WTC11 (cell line): ENCODE data around the gene PTPRB. TPM values are rescaled to one million over a fixed set of nuclear protein-coding genes. Genes with fewer than 3 reads are reported as not detected.

Experiments
- ATAC-seq: fragments of 200-7000 bp; cut with Tn5 transposase; 2 replicates; pipeline ENCODE4 v1.10.0; 2021; ENCODE audit warnings: mild to moderate bottlenecking, moderate library complexity
- CTCF ChIA-PET: fragments of 300-600 bp; sonication (Branson Sonifier 250); formaldehyde crosslinking; loops from one replicate; lab custom pipeline; 2021; ENCODE audit warnings: antibody characterized with exemption; lab: Charles Lee
- POLR2A ChIA-PET: fragments of 350-600 bp; sonication (Branson Sonifier 250); formaldehyde crosslinking; loops from one replicate; lab custom pipeline; 2021; ENCODE audit warnings: antibody characterized with exemption; lab: Charles Lee
- DNase-seq: peaks from one replicate; pipeline ENCODE4 v3.0.0; 2021; ENCODE audit warnings: low spot score
- H3K27ac Mint-ChIP-seq: 2 replicates; pipeline ENCODE4 v1.8.0; 2021; ENCODE audit warnings: mixed read lengths
- H3K27me3 Mint-ChIP-seq: 2 replicates; pipeline ENCODE4 v1.8.0; 2021; ENCODE audit warnings: low read depth, mild to moderate bottlenecking, moderate library complexity, mixed read lengths
- H3K36me3 Mint-ChIP-seq: 2 replicates; pipeline ENCODE4 v1.8.0; 2021; ENCODE audit warnings: mixed read lengths
- H3K4me1 Mint-ChIP-seq: 2 replicates; pipeline ENCODE4 v1.8.0; 2022; ENCODE audit warnings: mixed read lengths
- H3K4me3 Mint-ChIP-seq: 2 replicates; pipeline ENCODE4 v1.8.0; 2021; ENCODE audit warnings: mild to moderate bottlenecking, moderate library complexity, mixed read lengths
- H3K9me3 Mint-ChIP-seq: 2 replicates; pipeline ENCODE4 v1.8.0; 2021; ENCODE audit warnings: mixed read lengths
- CREB1 ChIP-seq: sonication (generic); formaldehyde crosslinking; IDR thresholded peaks from 2 replicates; pipeline ENCODE4 v1.8.0; 2023; ENCODE audit warnings: mild to moderate bottlenecking, missing genetic modification reagents
- CREM ChIP-seq: sonication (generic); formaldehyde crosslinking; IDR thresholded peaks from 2 replicates; pipeline ENCODE4 v1.8.1; 2022; ENCODE audit warnings: mild to moderate bottlenecking, missing genetic modification reagents, moderate library complexity
- E2F1 ChIP-seq: sonication (generic); formaldehyde crosslinking; IDR thresholded peaks from 2 replicates; pipeline ENCODE4 v1.8.0; 2022; ENCODE audit warnings: mild to moderate bottlenecking, missing genetic modification reagents
- HMGXB4 ChIP-seq: sonication (generic); formaldehyde crosslinking; IDR thresholded peaks from 2 replicates; pipeline ENCODE4 v1.8.1; 2023; ENCODE audit warnings: mild to moderate bottlenecking, moderate library complexity, missing genetic modification reagents
- IRF2 ChIP-seq: sonication (generic); formaldehyde crosslinking; IDR thresholded peaks from 2 replicates; pipeline ENCODE4 v1.8.0; 2022; ENCODE audit warnings: low read depth, missing genetic modification reagents, borderline replicate concordance
- MAX ChIP-seq: sonication (generic); formaldehyde crosslinking; IDR thresholded peaks from 2 replicates; pipeline ENCODE4 v1.8.0; 2022; ENCODE audit warnings: mild to moderate bottlenecking, missing genetic modification reagents
- NR2C2 ChIP-seq: sonication (generic); formaldehyde crosslinking; IDR thresholded peaks from 2 replicates; pipeline ENCODE4 v1.8.0; 2022; ENCODE audit warnings: mild to moderate bottlenecking, missing genetic modification reagents
- SP1 ChIP-seq: sonication (generic); formaldehyde crosslinking; conservative IDR thresholded peaks from 2 replicates; pipeline ENCODE4 v1.8.1; 2022; ENCODE audit warnings: missing genetic modification reagents
- TP53 ChIP-seq: sonication (generic); formaldehyde crosslinking; IDR thresholded peaks from 2 replicates; pipeline ENCODE4 v1.8.1; 2023; ENCODE audit warnings: mild to moderate bottlenecking, missing genetic modification reagents
- ZNF121 ChIP-seq: sonication (generic); formaldehyde crosslinking; IDR thresholded peaks from 2 replicates; pipeline ENCODE4 v1.8.0; 2023; ENCODE audit warnings: missing genetic modification reagents
- ZNF232 ChIP-seq: sonication (generic); formaldehyde crosslinking; IDR thresholded peaks from 2 replicates; pipeline ENCODE4 v1.8.0; 2022; ENCODE audit warnings: mild to moderate bottlenecking, missing genetic modification reagents
- ZNF425 ChIP-seq: fragments of 250-450 bp; sonication (Bioruptor Pico); conservative IDR thresholded peaks from 2 replicates; pipeline ENCODE4 v1.9.0; 2021; ENCODE audit warnings: mild to moderate bottlenecking
- ZNF512 ChIP-seq: sonication (generic); formaldehyde crosslinking; IDR thresholded peaks from 2 replicates; pipeline ENCODE4 v1.8.1; 2022; ENCODE audit warnings: missing genetic modification reagents, borderline replicate concordance
- total RNA-seq: library from RNA; stranded (reverse); gene quantifications from 3 replicates; pipeline ENCODE4 v1.2.3, GENCODE V29; 2021
- TF ChIP-seq, protein P1 (sequence below): sonication (generic); formaldehyde crosslinking; IDR thresholded peaks from 2 replicates; pipeline ENCODE4 v1.8.1; 2022; ENCODE audit warnings: mild to moderate bottlenecking, missing genetic modification reagents, moderate library complexity, borderline replicate concordance
- TF ChIP-seq, protein P2 (sequence below): fragments of 250-450 bp; sonication (Bioruptor Pico); IDR thresholded peaks from 2 replicates; pipeline ENCODE4 v1.9.0; 2021; ENCODE audit warnings: mild to moderate bottlenecking
- TF ChIP-seq, protein P3 (sequence below): sonication (generic); formaldehyde crosslinking; IDR thresholded peaks from 2 replicates; pipeline ENCODE4 v1.8.0; 2022; ENCODE audit warnings: mild to moderate bottlenecking, missing genetic modification reagents

The PTPRB gene
- total RNA-seq, 1 experiment from 2014 or later, result 3.3 TPM

- TF ChIP-seq TP53 (no peak), IRF2 (CRISPR knock-in tag) (no peak), MAX (no peak), ZNF121 (no peak), SP1 (no peak)
- TF ChIP-seq, protein P1, sequence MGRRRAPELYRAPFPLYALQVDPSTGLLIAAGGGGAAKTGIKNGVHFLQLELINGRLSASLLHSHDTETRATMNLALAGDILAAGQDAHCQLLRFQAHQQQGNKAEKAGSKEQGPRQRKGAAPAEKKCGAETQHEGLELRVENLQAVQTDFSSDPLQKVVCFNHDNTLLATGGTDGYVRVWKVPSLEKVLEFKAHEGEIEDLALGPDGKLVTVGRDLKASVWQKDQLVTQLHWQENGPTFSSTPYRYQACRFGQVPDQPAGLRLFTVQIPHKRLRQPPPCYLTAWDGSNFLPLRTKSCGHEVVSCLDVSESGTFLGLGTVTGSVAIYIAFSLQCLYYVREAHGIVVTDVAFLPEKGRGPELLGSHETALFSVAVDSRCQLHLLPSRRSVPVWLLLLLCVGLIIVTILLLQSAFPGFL, result no peak
- H3K27ac Mint-ChIP-seq, result no peak overlapping the region
- no peaks in the 10 kb centered on the region for H3K27me3 Mint-ChIP-seq
- no peak for ATAC-seq
- ChIA-PET POLR2A (no interaction called here), CTCF (no interaction called here)
- no peak for DNase-seq
- 0 out of 2 replicates have a peak, but pooled peaks cover 3% of the 10 kb centered on the region for H3K36me3 Mint-ChIP-seq
- no peak overlapping the region for H3K4me3 Mint-ChIP-seq
- no peaks in the 10 kb centered on the region for H3K4me1 Mint-ChIP-seq
- H3K9me3 Mint-ChIP-seq, result peaks cover 14% of the 10 kb centered on the region; the same call in 1 of the 2 replicates
These were observed 33.7 kb upstream of the PTPRB start for GRCh38 chr12:70670948-70671347.

DNA sequence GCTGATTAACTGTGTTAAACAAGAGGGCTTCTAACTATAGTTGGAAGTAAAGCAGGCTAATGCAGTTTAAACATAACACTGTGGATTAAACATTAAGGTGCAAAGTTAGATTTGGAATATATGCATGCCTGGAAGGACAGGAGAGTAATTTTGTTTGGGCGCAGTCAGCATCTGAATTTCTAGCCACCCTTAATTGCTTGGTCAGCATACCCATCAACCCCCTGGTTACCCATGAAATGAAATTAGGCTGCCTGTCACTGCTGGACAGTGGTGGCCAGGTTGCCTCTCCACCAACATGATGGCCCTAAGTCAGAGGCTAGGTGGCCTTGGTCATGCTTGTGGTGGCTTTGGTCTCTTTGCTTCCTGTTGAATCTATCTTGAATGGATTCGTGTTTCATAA is 30.0 kb upstream of the PTPRB start:
- CTCF ChIA-PET, result no interaction called here
- DNase-seq, result no peak
- no peak for ATAC-seq
- TF ChIP-seq CREB1 (CRISPR knock-in tag), result no peak
- TF ChIP-seq, protein P2, sequence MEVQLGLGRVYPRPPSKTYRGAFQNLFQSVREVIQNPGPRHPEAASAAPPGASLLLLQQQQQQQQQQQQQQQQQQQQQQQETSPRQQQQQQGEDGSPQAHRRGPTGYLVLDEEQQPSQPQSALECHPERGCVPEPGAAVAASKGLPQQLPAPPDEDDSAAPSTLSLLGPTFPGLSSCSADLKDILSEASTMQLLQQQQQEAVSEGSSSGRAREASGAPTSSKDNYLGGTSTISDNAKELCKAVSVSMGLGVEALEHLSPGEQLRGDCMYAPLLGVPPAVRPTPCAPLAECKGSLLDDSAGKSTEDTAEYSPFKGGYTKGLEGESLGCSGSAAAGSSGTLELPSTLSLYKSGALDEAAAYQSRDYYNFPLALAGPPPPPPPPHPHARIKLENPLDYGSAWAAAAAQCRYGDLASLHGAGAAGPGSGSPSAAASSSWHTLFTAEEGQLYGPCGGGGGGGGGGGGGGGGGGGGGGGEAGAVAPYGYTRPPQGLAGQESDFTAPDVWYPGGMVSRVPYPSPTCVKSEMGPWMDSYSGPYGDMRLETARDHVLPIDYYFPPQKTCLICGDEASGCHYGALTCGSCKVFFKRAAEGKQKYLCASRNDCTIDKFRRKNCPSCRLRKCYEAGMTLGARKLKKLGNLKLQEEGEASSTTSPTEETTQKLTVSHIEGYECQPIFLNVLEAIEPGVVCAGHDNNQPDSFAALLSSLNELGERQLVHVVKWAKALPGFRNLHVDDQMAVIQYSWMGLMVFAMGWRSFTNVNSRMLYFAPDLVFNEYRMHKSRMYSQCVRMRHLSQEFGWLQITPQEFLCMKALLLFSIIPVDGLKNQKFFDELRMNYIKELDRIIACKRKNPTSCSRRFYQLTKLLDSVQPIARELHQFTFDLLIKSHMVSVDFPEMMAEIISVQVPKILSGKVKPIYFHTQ, result no peak
- TF ChIP-seq ZNF425 (CRISPR knock-in tag), result no peak
- TF ChIP-seq NR2C2 (CRISPR knock-in tag), result no peak
- TF ChIP-seq ZNF232 (CRISPR knock-in tag), result no peak
- TF ChIP-seq E2F1 (CRISPR knock-in tag), result no peak
- TF ChIP-seq HMGXB4 (CRISPR knock-in tag), result no peak
- TF ChIP-seq, protein P3, sequence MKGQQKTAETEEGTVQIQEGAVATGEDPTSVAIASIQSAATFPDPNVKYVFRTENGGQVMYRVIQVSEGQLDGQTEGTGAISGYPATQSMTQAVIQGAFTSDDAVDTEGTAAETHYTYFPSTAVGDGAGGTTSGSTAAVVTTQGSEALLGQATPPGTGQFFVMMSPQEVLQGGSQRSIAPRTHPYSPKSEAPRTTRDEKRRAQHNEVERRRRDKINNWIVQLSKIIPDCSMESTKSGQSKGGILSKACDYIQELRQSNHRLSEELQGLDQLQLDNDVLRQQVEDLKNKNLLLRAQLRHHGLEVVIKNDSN (CRISPR knock-in tag), result no peak
- TF ChIP-seq ZNF512, result no peak
- no peak for TF ChIP-seq CREM (CRISPR knock-in tag)
- Mint-ChIP-seq H3K36me3 (0 out of 2 replicates have a peak, but pooled peaks cover 3% of the 10 kb centered on the region), H3K27me3 (no peaks in the 10 kb centered on the region), H3K4me1 (peaks cover 27% of the 10 kb centered on the region), H3K9me3 (peaks cover 9% of the 10 kb centered on the region; the same call in 1 of the 2 replicates), H3K27ac (no peak overlapping the region), H3K4me3 (no peak overlapping the region)
- POLR2A ChIA-PET, result no interaction called here
